Measurements from ENCODE around the gene FOLR2.

DNA sequence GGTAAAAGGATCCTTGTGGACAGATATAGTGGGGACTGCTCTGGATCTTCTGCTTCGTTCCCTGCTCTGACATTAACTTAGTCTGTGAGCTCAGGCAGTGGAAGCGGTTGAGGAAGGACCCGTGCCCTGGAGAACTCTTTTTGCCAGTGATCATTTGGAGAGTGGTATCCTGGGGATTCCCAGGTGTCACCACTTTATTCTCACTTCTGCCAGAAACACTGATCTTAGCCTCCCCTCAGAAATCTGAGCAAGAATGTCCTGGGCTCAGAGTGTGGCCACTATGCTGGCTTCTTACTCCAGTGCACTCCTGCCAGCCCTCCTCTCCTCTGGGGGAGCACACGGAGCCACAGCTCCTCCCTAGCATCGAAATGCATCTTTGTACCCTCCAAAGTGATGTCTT is 35.0 kb downstream of the FOLR2 start:
- TF ChIP-seq POLR2A (IDR thresholded peaks at IDR 0.05) = no peak
- TF ChIP-seq, protein P1, sequence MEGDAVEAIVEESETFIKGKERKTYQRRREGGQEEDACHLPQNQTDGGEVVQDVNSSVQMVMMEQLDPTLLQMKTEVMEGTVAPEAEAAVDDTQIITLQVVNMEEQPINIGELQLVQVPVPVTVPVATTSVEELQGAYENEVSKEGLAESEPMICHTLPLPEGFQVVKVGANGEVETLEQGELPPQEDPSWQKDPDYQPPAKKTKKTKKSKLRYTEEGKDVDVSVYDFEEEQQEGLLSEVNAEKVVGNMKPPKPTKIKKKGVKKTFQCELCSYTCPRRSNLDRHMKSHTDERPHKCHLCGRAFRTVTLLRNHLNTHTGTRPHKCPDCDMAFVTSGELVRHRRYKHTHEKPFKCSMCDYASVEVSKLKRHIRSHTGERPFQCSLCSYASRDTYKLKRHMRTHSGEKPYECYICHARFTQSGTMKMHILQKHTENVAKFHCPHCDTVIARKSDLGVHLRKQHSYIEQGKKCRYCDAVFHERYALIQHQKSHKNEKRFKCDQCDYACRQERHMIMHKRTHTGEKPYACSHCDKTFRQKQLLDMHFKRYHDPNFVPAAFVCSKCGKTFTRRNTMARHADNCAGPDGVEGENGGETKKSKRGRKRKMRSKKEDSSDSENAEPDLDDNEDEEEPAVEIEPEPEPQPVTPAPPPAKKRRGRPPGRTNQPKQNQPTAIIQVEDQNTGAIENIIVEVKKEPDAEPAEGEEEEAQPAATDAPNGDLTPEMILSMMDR (IDR thresholded peaks at IDR 0.05) = no peak

Measured in right lobe of liver (tissue), 4 donors.